Kidney epithelial cell (primary cell): ENCODE data around the gene DMRTB1. TPM values are rescaled to one million over a fixed set of nuclear protein-coding genes. Genes with fewer than 3 reads are reported as not detected.
"Not testable (repeated sequence)": the region's sequence is repeated elsewhere in the genome, so short reads cannot be mapped to it uniquely, and the experiment has no call there.

Experiments used
- DNase-seq: peaks from one replicate; pipeline ENCODE4 v3.0.0-alpha.2; 2010; ENCODE audit warnings: low read depth
- H3K27me3 ChIP-seq: 2 replicates; pipeline ENCODE4 v1.6.0; 2011; ENCODE audit warnings: low read length; ENCODE audit not compliant: control insufficient read depth, insufficient read depth
- H3K36me3 ChIP-seq: 2 replicates; pipeline ENCODE4 v1.5.1; 2011; ENCODE audit warnings: low read length; ENCODE audit not compliant: control insufficient read depth, insufficient read depth
- H3K4me3 ChIP-seq: 2 replicates; pipeline ENCODE4 v1.5.1; 2011; ENCODE audit warnings: low read depth, mild to moderate bottlenecking, control low read depth, low read length
- CTCF ChIP-seq: IDR thresholded peaks from 2 replicates; pipeline ENCODE4 v1.5.1; 2011; ENCODE audit warnings: mild to moderate bottlenecking, moderate library complexity, low read length, control low read depth, inconsistent platforms; ENCODE audit not compliant: insufficient read depth, poor library complexity, severe bottlenecking
- total RNA-seq: library from RNA; depleted of rRNA; stranded (reverse); fragments of >200 nt; gene quantifications from 2 replicates; pipeline ENCODE4 v1.2.3, GENCODE V29; 2015

Gene DMRTB1
- total RNA-seq, 1 donor from 2014 or later = not detected

- no peak for TF ChIP-seq CTCF
- DNase-seq = no peak
- Histone ChIP-seq H3K4me3 (no peak overlapping the region), H3K27me3 (no peaks in the 10 kb centered on the region), H3K36me3 (no peaks in the 10 kb centered on the region)
Observed at GRCh38 chr1:53431244-53431643, 28.0 kb upstream of the DMRTB1 start.

DNA sequence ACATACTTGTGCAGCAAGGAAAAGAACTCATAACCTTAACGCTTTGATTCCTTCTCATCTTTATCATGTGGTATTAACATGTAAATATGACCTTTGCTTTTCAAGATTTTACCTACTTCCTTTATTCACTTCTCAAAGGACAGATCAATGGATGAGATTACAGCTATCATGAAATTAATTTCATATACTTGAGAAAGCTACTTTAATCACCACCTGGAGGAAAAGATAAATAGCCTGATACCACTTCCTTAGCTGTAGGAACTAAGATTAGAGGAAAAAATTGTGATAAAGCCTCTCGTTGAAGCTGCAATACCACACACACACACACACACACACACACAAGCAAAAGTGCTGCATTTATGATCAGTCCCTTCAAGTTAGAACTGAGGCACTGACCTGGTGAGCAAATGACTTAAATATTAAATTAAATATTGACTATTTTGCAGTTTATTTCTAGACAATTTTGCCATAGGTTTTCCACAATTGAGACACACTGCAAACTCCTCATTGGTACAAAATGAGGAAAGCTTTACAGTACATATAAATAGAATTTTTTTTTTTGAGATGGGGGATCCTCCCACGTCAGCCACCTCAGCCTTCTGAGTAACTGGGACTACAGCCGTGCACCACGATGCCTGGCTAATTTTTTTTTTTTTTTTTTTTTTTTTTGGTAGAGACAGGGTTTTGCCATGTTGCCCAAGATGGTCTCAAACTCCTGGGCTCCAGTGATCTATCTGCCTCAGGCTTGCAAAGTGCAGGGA, 27.2 kb upstream of the DMRTB1 start:
- H3K4me3 ChIP-seq = no peak overlapping the region
- no peaks in the 10 kb centered on the region for H3K36me3 ChIP-seq
- no peaks in the 10 kb centered on the region for H3K27me3 ChIP-seq
- no peak for TF ChIP-seq CTCF
- DNase-seq = no peak

GRCh38 chr1:53432611-53433010, 26.6 kb upstream of the DMRTB1 start:
- no peak for DNase-seq
- H3K36me3 ChIP-seq = no peaks in the 10 kb centered on the region
- TF ChIP-seq CTCF = no peak
- H3K4me3 ChIP-seq = no peak overlapping the region
- no peaks in the 10 kb centered on the region for H3K27me3 ChIP-seq

DNA sequence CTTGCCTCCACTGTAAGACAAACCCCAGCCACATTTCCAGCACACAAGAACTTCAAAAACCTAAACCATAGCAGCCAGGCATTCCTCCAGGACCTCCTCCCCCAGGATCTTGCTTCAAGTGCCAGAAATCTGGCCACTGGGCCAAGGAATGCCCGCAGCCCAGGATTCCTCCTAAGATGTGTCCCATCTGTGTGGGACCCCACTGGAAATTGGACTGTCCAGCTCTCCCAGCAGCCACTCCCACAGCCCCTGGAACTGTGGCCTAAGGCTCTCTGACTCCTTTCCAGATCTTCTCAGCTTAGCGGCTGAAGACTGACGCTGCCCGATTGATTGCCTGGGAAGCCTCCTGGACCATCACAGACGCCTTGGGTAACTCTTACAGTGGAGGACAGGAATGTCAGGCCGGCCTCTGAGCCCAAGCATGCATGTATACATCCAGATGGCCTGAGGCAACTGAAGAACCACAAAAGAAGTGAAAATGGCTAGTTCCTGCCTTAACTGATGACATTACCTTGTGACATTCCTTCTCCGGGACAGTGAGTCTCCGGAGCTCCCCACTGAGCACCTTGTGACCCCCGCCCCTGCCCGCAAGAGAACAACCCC, 24.7 kb upstream of the DMRTB1 start:
- H3K27me3 ChIP-seq, DNase-seq, H3K36me3 ChIP-seq, H3K4me3 ChIP-seq: not testable (repeated sequence)

- no peak for TF ChIP-seq CTCF
- Histone ChIP-seq H3K4me3 (no peak overlapping the region), H3K36me3 (no peaks in the 10 kb centered on the region), H3K27me3 (no peaks in the 10 kb centered on the region)
- no peak for DNase-seq
Observed at GRCh38 chr1:53435151-53435550, 24.0 kb upstream of the DMRTB1 start.

DNA sequence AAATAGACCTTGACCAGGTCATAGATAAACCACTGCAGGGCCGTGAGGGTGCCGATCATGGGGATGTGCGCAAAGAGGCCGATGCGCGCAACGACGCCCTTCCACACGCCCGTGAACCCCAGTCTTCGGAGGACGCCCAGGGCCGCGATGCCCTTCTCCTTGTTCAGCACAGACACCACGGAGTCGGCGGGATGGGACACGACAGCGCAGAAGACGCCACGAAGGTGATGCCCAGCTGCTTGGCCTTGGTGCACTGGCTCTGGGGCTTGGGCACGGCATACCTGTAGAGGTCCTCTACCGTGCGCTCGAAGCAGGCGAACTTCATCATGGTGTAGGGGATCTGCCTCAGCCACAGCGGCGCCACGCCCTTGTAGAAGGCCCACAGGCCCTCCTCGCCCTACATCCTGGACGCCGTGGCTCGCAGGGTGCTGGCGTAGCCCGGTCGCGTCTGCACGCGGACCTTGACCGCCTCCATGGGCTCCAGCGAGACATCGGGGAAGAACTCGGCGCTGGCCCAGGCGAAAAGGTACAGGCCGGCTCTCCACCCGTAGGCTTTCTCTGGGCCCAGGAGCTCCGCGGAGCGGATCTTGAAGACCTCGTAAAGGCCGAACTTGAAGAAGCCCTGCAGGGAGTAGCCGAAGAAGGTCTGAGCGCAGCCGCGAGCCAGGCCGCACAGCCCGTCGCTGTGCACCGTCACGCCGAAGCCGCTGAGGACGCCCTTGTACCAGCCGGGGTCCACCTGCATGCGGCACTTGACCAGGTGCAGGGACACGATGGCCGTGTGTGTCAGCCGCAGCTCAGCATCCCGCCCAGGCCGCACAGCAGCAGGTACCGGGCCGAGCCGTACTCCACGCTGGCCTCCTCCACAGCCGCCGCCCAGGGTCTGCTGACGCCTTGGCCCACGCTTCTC, 20.5 kb upstream of the DMRTB1 start:
- Histone ChIP-seq H3K36me3 (no peaks in the 10 kb centered on the region), H3K4me3 (no peak overlapping the region), H3K27me3 (no peaks in the 10 kb centered on the region)
- no peak for TF ChIP-seq CTCF
- DNase-seq = no peak
